T-helper 9 cell (primary cell): ENCODE data around the gene RPGR.

Source experiments
- DNase-seq: peaks from one replicate; pipeline ENCODE4 v3.0.0-alpha.2; 2020

The RPGR gene

DNA sequence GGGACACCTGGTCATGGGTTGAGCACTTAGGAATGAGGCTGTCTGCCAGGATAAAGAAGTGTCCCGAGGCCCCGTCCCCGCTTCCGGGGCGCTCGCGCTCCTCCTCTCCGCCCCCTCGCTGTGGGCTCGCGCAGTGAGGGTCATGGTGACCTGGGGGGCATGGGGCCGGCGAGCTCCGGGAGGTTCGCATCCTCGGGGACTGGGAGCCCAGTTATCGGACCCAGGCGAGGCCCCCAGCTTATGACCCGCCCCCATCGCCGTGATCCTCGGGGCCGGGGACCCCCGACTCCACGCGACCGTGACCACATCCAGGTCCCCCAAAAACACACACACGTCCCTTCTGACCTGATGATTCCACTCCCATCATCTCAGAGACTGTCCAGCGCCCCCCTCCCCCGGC is 71.3 kb downstream of the RPGR start:
- no peak for DNase-seq

DNA sequence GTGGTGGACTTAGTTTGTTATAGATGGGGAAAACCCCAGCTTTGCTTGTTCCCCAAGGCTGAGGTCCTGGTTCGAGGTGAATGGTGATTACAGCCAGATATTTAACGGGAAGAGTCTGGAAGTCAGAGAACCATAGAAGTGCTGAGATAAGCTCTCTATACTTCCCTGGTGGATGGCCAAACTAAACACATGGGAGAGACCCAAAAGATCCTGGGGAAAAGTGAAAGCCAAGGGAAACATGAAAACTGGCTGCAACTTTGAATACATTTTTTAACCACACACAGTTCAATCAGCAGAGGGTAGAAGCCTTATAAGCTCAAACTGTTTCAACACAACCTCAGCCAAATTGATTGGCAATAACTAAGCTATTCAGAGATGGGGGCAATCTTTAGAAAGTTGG is 77.3 kb downstream of the RPGR start:
- no peak for DNase-seq

DNA sequence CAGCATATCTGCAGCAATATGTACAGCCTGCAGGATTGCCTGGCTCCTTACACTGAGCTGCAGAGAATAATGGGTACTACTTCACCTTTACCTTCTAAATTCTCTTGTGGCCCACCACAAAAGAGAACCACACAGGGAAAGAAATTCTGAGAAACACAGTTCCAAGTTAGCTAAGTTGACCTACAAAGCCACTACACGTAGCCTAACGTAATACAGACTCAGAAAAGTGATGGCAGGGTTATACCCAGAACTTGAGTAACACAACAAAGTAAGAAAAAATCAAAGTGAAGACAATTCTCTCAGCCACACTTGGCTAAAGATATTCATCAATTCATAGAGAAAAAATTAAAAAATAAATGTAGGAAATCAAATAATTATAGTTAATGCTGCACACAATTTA is 80.3 kb downstream of the RPGR start:
- no peak for DNase-seq

- no peak for DNase-seq
Measured at GRCh38 chrX:38240541-38240940, 86.8 kb downstream of the RPGR start.

GRCh38 chrX:38236901-38237615 is 90.3 kb downstream of the RPGR start:
- no peak for DNase-seq

DNA sequence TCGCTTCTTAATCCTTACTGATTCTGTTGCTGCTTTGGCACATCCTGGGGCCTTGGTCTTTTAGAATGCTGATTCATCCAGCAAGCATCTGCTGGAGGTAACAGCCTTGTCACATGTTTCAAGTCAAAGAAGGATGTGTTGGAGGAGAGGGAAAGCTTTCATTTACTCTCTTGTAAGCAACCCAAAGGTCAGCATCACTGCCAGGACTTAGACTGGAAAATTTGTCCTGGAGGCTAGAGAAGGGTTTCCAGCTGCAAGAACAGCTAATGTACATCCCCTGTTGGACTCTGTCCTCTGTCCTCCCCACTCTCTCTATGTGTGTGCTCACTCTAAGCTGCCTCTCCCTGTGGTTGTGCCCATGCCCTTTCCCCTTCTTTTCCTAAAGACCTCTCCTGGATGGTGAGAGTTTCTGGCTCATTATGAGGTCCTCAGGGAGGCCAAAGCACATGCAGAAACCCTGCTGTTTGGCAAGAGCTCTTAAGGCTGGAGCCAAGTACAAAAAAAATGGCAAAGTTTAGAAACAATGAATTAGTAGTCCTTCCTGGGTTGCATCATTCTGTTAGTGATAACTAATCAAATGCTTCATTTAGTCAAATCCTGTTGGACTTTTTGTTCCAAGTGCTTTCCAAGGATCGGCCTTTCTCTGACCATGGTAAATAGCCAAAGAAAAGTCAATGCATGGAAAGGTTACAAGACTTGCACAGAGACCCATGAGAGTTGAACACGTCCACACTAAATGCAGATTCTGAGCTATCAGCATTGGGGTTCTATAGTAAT is 93.2 kb downstream of the RPGR start:
- no peak for DNase-seq

GRCh38 chrX:38232079-38232686 is 95.1 kb downstream of the RPGR start:
- no peak for DNase-seq

GRCh38 chrX:38225093-38225492 is 102.2 kb downstream of the RPGR start:
- DNase-seq: no peak

- no peak for DNase-seq
Measured at GRCh38 chrX:38224160-38224559, 103.1 kb downstream of the RPGR start.

DNA sequence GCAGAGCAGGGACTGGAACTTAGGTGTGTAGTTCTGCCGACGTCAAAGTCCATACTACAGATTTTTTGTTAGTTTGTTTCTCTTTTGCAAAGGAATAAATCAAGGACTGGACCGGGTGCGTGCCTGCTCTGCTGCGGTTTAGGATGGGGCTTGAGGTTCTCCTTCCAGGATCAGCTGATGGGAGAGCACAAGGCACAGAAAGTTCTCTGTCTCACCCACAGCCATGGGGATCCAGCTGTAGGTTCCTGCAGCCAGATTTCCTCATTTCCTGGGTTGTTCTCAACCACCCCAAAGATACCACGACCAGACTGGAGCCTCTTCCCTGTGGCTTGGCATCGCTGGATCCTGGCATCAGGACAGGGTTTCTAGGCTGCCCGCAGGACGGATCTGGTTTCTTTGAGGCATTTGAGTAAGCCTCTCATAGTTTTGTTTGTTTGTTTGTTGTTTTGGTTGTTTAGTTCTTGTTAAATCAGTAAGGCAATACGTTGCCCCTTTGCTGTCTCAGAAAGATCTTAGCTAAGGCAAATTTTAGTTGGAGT is 105.8 kb downstream of the RPGR start:
- no peak for DNase-seq

- no peak for DNase-seq
Measured at GRCh38 chrX:38220415-38221390, 106.6 kb downstream of the RPGR start, which contains the start of gene SRPX. Gene SRPX, minus strand, starts transcription at chrX:38220871. Its CDS starts 79 bp downstream, at chrX:38220792.

DNA sequence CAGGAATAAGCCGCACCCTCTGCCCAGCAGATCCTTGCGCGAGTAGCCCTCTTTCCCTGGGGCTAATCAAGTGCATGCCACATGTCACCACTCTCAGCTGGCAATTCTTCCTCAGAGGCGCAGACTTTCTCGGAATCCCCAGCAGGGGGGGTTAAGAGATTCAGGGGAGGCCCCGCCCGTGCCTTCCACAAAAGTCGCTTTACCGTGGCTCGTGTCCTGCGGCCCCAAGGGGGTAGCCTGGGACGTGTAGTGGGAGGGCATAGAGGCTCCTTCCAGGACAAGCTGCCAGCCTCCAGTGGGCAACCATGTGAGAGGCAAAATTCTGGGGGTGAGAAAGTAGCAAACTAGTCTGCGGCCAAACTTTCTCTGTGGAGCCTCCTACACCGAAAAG is 107.3 kb downstream of the RPGR start:
- no peak for DNase-seq
